ENCODE measurements around the gene PDS5B. TPM values are rescaled to one million over a fixed set of nuclear protein-coding genes. Genes with fewer than 3 reads are reported as not detected.

The PDS5B gene
- total RNA-seq, 2 experiments from 2014 or later = 44.1 to 46.6 TPM

DNA sequence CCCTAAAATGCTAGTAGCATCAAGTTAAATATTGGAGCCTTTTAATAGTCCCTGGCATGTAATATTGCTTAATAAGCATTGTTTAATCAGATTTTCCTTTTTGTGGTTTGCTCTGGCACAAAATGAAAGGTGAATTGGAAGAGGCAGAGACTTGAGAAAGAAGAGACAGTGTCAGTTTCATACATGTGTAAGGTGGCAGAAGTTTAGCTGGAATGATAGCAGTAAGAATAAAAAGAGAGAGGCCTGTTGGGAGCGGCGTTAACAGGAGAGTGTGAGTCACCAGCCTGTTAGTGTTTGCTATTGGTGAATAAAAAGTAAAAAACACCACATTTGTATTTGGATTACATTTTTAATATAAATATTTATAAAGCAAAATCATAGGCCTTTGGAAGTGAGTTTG lies 145.3 kb downstream of the PDS5B start:
- intact Hi-C loops (cut with micrococcal nuclease) = no loop called here
- Mint-ChIP-seq H3K27me3 (no peaks in the 10 kb centered on the region), H3K9me3 (no peaks in the 10 kb centered on the region), H3K36me3 (ENCODE audit: low read depth) (peaks cover 31% of the 10 kb centered on the region), H3K4me3 (no peak overlapping the region), H3K27ac (peak overlapping the region; percentile 50), H3K4me1 (ENCODE audit: low read depth) (peaks cover 39% of the 10 kb centered on the region)
- CTCF ChIA-PET = no interaction called here
- DNase-seq = peak; percentile 24
- ATAC-seq = peak; percentile 76
- POLR2A ChIA-PET = no interaction called here
- TF ChIP-seq, protein P1, sequence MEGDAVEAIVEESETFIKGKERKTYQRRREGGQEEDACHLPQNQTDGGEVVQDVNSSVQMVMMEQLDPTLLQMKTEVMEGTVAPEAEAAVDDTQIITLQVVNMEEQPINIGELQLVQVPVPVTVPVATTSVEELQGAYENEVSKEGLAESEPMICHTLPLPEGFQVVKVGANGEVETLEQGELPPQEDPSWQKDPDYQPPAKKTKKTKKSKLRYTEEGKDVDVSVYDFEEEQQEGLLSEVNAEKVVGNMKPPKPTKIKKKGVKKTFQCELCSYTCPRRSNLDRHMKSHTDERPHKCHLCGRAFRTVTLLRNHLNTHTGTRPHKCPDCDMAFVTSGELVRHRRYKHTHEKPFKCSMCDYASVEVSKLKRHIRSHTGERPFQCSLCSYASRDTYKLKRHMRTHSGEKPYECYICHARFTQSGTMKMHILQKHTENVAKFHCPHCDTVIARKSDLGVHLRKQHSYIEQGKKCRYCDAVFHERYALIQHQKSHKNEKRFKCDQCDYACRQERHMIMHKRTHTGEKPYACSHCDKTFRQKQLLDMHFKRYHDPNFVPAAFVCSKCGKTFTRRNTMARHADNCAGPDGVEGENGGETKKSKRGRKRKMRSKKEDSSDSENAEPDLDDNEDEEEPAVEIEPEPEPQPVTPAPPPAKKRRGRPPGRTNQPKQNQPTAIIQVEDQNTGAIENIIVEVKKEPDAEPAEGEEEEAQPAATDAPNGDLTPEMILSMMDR (IDR thresholded peaks at IDR 0.05) = no peak

GRCh38 chr13:32733690-32734089 lies 147.4 kb downstream of the PDS5B start:
- ChIA-PET POLR2A (no interaction called here), CTCF (no interaction called here)
- Mint-ChIP-seq H3K27me3 (no peaks in the 10 kb centered on the region), H3K4me3 (no peak overlapping the region), H3K9me3 (no peaks in the 10 kb centered on the region), H3K27ac (no peak overlapping the region), H3K36me3 (ENCODE audit: low read depth) (peaks cover 28% of the 10 kb centered on the region), H3K4me1 (ENCODE audit: low read depth) (peaks cover 51% of the 10 kb centered on the region)
- ATAC-seq (no peak), DNase-seq (no peak)
- TF ChIP-seq, protein P1 (IDR thresholded peaks at IDR 0.05) = no peak
- intact Hi-C loops (cut with micrococcal nuclease) = no loop called here

GRCh38 chr13:32734511-32734910 lies 148.3 kb downstream of the PDS5B start:
- Mint-ChIP-seq H3K36me3 (ENCODE audit: low read depth) (peaks cover 23% of the 10 kb centered on the region), H3K27ac (no peak overlapping the region), H3K4me1 (ENCODE audit: low read depth) (peaks cover 50% of the 10 kb centered on the region), H3K9me3 (no peaks in the 10 kb centered on the region), H3K4me3 (no peak overlapping the region), H3K27me3 (no peaks in the 10 kb centered on the region)
- TF ChIP-seq, protein P1 (IDR thresholded peaks at IDR 0.05) = no peak
- ChIA-PET CTCF (interaction anchor here (0.9 kb wide), 1 partner anchor 153 kb away, joined by 3 read pairs; no protein-coding TSS in a partner anchor), POLR2A (no interaction called here)
- intact Hi-C loops (cut with micrococcal nuclease) = no loop called here
- DNase-seq (peak; percentile 59), ATAC-seq (peak; percentile 60)

DNA sequence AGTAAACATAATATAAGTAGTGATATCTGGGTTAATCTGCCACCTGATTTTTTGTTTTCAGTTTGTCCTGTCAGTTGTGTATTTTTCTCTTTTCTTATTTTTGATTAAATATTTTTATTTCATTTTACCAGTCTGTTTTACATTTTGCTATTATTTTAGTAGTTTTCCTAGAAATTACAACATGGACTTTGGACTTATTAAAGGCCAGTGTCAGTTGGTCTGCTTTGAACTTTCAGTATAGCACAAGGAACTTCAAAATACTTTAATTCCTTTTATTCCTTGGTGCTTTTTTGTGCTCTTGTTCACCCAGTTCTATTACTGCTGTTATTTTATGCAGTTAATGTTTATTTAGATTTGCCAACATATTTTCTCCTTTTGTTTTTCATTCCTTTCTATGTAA lies 149.6 kb downstream of the PDS5B start:
- ATAC-seq = no peak
- Mint-ChIP-seq H3K27ac (peak overlapping the region; percentile 46), H3K4me1 (ENCODE audit: low read depth) (peaks cover 41% of the 10 kb centered on the region), H3K36me3 (ENCODE audit: low read depth) (peaks cover 18% of the 10 kb centered on the region), H3K9me3 (no peaks in the 10 kb centered on the region), H3K4me3 (no peak overlapping the region), H3K27me3 (no peaks in the 10 kb centered on the region)
- TF ChIP-seq, protein P1 (IDR thresholded peaks at IDR 0.05) = no peak
- no peak for DNase-seq
- ChIA-PET CTCF (interaction anchor here (0.7 kb wide), 1 partner anchor 67 kb away, joined by 4 read pairs; no protein-coding TSS in a partner anchor), POLR2A (no interaction called here)
- intact Hi-C loops (cut with micrococcal nuclease) = loop anchor here (5.0 kb wide), 1 partner anchor 56 kb away; no protein-coding TSS in a partner anchor

- DNase-seq (no peak), ATAC-seq (no peak)
- intact Hi-C loops (cut with micrococcal nuclease) = loop anchor here (5.0 kb wide), 1 partner anchor 56 kb away; no protein-coding TSS in a partner anchor
- peak overlapping the region; percentile 88 for H3K27ac Mint-ChIP-seq
- H3K36me3 Mint-ChIP-seq (ENCODE audit: low read depth) = peaks cover 19% of the 10 kb centered on the region
- peak overlapping the region; percentile 78 for H3K4me3 Mint-ChIP-seq
- TF ChIP-seq, protein P1 (IDR thresholded peaks at IDR 0.05) = no peak
- no peaks in the 10 kb centered on the region for H3K27me3 Mint-ChIP-seq
- H3K9me3 Mint-ChIP-seq = no peaks in the 10 kb centered on the region
- CTCF ChIA-PET = interaction anchor here (0.6 to 1.2 kb wide), 8 partner anchors 13 to 807 kb away, joined by 3 to 6 read pairs (median 4); partner anchors contain the start of genes PDS5B and ZAR1L
- POLR2A ChIA-PET = no interaction called here
- peaks cover 33% of the 10 kb centered on the region for H3K4me1 Mint-ChIP-seq (ENCODE audit: low read depth)
Measured at GRCh38 chr13:32736648-32737047, 150.4 kb downstream of the PDS5B start.

Measured in activated CD8-positive, alpha-beta T cell treated with anti-CD3 and anti-CD28 coated beads for 36 hours (primary cell).